GM12873 (cell line): ENCODE data around the gene RGS7.

Source experiments
- CTCF ChIP-seq: IDR thresholded peaks from 2 replicates; pipeline ENCODE4 v1.5.1; 2012; ENCODE audit warnings: low read depth, mild to moderate bottlenecking, moderate library complexity, low read length, control low read depth; ENCODE audit not compliant: insufficient read depth; ENCODE audit errors: missing control alignments

Gene RGS7

GRCh38 chr1:241180569-241180968 lies 176.4 kb downstream of the RGS7 start:
- TF ChIP-seq CTCF, result no peak

GRCh38 chr1:241177660-241178059 lies 179.3 kb downstream of the RGS7 start:
- no peak for TF ChIP-seq CTCF

GRCh38 chr1:241172486-241172885 lies 184.5 kb downstream of the RGS7 start:
- TF ChIP-seq CTCF, result no peak

GRCh38 chr1:241171991-241172390 lies 185.0 kb downstream of the RGS7 start:
- no peak for TF ChIP-seq CTCF

GRCh38 chr1:241167121-241167630 lies 189.8 kb downstream of the RGS7 start:
- TF ChIP-seq CTCF, result no peak

- TF ChIP-seq CTCF, result no peak
Measured at GRCh38 chr1:241166625-241167024, 190.4 kb downstream of the RGS7 start.

GRCh38 chr1:241163363-241163762 lies 193.6 kb downstream of the RGS7 start:
- TF ChIP-seq CTCF, result no peak

- no peak for TF ChIP-seq CTCF
Measured at GRCh38 chr1:241161188-241161689, 195.8 kb downstream of the RGS7 start.
